Immature natural killer cell (primary cell): ENCODE measurements around the gene CCNY. TPM values are rescaled to one million over a fixed set of nuclear protein-coding genes. Genes with fewer than 3 reads are reported as not detected.

Source experiments
- DNase-seq, 3 donors: peaks; one replicate each; pipeline ENCODE4 v3.0.0; 2022; ENCODE audit warnings: mixed read lengths in 1 of 3
- H3K27ac Mint-ChIP-seq, 6 donors: one replicate each; pipeline ENCODE4 v1.8.0; 2020; ENCODE audit warnings: mixed read lengths in 6 of 6, mild to moderate bottlenecking in 5 of 6, inconsistent platforms in 4 of 6, moderate library complexity in 3 of 6
- H3K27me3 Mint-ChIP-seq, 3 donors: one replicate each; pipeline ENCODE4 v1.8.0; 2020 to 2021; ENCODE audit warnings: low read depth in 3 of 3, mild to moderate bottlenecking in 3 of 3, mixed read lengths in 3 of 3, moderate library complexity in 3 of 3, inconsistent platforms in 1 of 3
- H3K36me3 Mint-ChIP-seq, 3 donors: one replicate each; pipeline ENCODE4 v1.8.0; 2020; ENCODE audit warnings: mixed read lengths in 3 of 3, inconsistent platforms in 2 of 3, mild to moderate bottlenecking in 2 of 3
- H3K4me1 Mint-ChIP-seq, 2 donors: one replicate each; pipeline ENCODE4 v1.8.0; 2020; ENCODE audit warnings: inconsistent platforms in 2 of 2, mild to moderate bottlenecking in 2 of 2, mixed read lengths in 2 of 2, moderate library complexity in 1 of 2
- H3K4me3 Mint-ChIP-seq, 5 donors: one replicate each; pipeline ENCODE4 v1.8.0; 2020; ENCODE audit warnings: mild to moderate bottlenecking in 5 of 5, mixed read lengths in 5 of 5, inconsistent platforms in 3 of 5, moderate library complexity in 3 of 5
- H3K9me3 Mint-ChIP-seq, 6 donors: one replicate each; pipeline ENCODE4 v1.8.0; 2020; ENCODE audit warnings: mild to moderate bottlenecking in 6 of 6, mixed read lengths in 6 of 6, inconsistent platforms in 4 of 6, moderate library complexity in 3 of 6
- polyA plus RNA-seq, 3 donors: library from polyadenylated mRNA; unstranded; fragments of 300-500 nt; fragmentation: Illumina TruSeq; gene quantifications; one replicate each; pipeline ENCODE4 v1.2.3, GENCODE V29; 2021

CCNY gene
- polyA plus RNA-seq, 3 donors from 2014 or later = 7.8 to 13.2 (median 12.4) TPM

DNA sequence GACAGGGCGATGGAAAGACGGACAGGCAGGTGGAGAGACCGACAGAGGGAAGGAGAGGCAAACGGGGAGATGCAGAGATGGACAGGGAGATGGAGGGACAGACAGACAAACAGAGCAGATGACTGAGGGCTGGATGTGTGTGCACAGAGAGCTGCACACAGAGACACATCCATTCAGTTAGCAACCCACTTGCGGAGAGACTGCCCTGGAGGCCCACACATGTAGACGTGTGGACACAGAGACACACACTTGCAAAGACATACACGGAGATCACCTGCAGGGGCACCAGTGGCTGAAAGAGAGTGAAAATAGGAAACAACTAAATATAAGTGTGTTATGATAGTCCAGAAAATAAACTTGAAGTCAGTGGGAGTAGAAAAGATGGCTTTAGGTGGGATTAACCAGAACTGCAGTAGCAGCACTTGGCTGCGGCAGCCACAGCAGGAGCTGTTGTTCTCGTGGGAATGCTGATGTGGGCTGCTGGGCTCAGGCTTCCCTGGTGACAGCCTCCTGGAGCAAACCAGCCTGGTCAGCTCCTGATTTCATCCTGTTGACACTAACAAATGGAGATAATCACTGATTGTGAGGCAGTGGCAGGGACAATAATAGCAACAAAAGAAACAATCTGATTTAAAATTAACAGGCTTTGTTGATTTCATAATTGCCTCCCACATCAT lies 134.1 kb downstream of the CCNY start:
- Mint-ChIP-seq H3K4me1 (peaks cover 34 to 67% of the 10 kb centered on the region in 2 donors), H3K36me3 (no peaks in the 10 kb centered on the region), H3K9me3 (peaks cover 0 to 3% (median 0%) of the 10 kb centered on the region in 6 donors), H3K27me3 (peaks cover 0 to 2% (median 0%) of the 10 kb centered on the region in 3 donors), H3K4me3 (no peak overlapping the region), H3K27ac (peak overlapping the region in 3 of 6 donors; percentile 18 to 77 (median 23))
- DNase-seq = no peak

DNA sequence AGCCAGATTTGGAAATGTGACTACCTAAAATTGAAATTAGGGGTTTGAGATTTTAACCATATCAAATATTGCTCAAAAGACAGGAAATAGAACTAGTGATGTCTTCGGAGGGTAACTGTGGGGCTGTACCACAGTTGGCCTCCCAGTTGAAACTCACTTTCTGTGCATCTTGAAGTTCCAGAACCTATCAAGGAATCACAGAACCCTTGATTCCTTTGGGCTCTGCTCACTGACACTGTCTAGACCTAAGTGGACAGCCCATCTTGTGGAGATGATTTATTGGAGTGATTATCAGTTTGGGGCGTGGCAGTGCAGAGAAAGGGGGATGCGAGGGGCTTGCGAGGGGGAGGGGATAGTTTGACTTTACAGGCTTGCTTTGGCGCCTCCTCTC lies 134.6 kb downstream of the CCNY start:
- no peak for DNase-seq
- H3K27me3 Mint-ChIP-seq = peaks cover 0 to 2% (median 0%) of the 10 kb centered on the region in 3 donors
- no peak overlapping the region for H3K27ac Mint-ChIP-seq
- H3K9me3 Mint-ChIP-seq = peaks cover 0 to 3% (median 0%) of the 10 kb centered on the region in 6 donors
- H3K4me3 Mint-ChIP-seq = no peak overlapping the region
- peaks cover 34 to 67% of the 10 kb centered on the region in 2 donors for H3K4me1 Mint-ChIP-seq
- H3K36me3 Mint-ChIP-seq = no peaks in the 10 kb centered on the region

DNA sequence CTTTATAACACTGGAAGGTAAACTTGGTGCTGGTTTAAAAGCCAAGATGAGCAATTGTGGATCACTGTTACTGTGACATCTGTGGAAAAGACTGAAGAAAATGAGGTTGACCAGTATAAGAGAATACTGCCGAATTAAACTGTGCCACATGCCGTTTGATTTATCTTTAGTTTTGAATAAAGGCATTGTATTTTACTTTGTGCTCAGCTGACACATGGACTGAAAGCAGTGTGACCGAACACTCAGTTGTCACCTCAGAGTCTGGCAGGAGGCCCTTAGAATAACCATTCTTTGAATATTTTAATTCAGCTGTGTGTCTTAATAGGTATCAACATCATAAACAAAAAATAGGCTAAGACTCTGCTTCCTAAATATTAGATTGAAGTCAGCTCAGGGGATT lies 135.1 kb downstream of the CCNY start:
- Mint-ChIP-seq H3K4me1 (peaks cover 34 to 67% of the 10 kb centered on the region in 2 donors), H3K9me3 (peaks cover 0 to 3% (median 0%) of the 10 kb centered on the region in 6 donors), H3K36me3 (no peaks in the 10 kb centered on the region), H3K27ac (peak overlapping the region in 1 of 6 donors; percentile 12), H3K4me3 (no peak overlapping the region), H3K27me3 (peaks cover 0 to 2% (median 0%) of the 10 kb centered on the region in 3 donors)
- DNase-seq = no peak

DNA sequence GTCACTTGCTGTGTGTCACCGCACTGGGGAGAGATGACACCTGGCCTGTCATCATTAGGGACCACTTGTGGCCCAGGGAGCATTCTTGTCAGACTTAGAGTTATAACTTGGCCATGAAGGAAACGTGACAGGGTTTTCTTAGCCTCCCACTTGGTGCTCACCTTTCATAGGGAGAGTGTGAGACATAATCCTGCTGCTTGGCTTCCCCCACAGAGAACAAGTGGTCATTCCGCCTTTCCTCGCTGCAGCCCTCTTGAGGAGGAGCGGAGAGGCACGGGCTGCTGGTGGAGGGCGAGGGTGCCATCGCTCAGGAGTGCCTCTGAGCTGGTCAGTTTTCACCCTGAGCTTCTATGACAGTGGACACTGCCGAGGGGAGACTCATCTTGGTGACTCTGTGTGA lies 143.8 kb downstream of the CCNY start:
- Mint-ChIP-seq H3K4me3 (no peak overlapping the region), H3K27ac (no peak overlapping the region), H3K27me3 (peaks cover 0 to 5% (median 0%) of the 10 kb centered on the region in 3 donors), H3K4me1 (peaks cover 8 to 39% of the 10 kb centered on the region in 2 donors), H3K9me3 (no peaks in the 10 kb centered on the region), H3K36me3 (no peaks in the 10 kb centered on the region)
- no peak for DNase-seq

DNA sequence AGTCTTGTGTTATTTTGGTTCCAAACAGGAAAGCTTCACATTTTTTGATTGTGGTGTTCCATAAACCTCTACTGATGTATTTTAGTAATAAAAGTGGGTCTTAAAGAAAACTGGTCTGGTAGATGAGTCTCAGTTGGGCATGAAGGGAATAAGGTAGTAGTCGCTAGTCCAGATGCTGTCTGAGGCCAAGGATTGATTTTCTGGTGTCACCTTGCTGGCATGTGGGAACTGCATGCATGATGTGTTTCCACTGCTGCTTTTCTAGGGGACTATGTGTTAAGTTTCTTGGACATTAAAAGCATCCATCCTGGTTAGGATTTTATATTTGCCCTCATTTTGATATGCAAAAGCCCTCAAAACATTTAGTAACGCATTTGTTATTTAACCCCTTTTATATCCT lies 145.1 kb downstream of the CCNY start:
- H3K9me3 Mint-ChIP-seq = no peaks in the 10 kb centered on the region
- H3K27ac Mint-ChIP-seq = peak overlapping the region in 1 of 6 donors; percentile 35
- no peak for DNase-seq

DNA sequence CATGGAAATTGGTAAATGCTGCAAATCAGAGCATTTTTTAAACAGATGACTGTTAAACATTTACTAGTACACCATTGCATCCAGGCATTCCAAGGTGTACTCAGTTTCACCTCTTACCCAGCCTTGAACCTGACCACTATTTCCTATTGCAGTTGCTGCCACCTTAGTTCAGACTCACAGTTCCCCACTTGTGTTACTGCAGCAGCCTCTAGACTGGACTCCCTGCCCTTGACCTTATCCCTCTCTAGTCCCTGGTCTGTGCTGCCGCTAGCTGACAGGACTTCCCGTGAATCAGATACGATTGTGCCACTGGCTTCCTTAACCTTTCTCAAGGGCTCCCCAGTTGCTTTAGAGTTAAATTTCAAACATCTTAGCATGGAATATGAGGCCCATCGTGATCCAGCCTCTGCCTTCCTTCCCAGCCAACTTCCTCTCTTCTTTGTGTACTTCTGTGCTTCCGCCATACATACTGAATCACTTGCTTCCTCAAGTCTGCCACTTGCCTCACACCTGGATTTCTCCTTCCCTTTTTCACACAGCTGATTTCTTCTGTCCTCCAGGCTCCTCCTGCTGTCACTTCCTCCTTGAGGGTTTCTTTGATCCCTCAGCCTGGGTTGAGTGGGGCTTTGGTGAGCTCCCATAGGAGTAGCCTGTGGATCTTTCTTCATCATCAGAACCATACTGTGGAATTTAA lies 150.1 kb downstream of the CCNY start:
- Mint-ChIP-seq H3K27me3 (peaks cover 0 to 2% (median 0%) of the 10 kb centered on the region in 3 donors), H3K36me3 (peaks cover 3 to 16% (median 3%) of the 10 kb centered on the region in 3 donors), H3K4me1 (peaks cover 16 to 63% of the 10 kb centered on the region in 2 donors), H3K4me3 (no peak overlapping the region), H3K27ac (peak overlapping the region in 4 of 6 donors; percentile 6 to 59 (median 10)), H3K9me3 (no peaks in the 10 kb centered on the region)
- no peak for DNase-seq

More for the DNA sequence above, 145.1 kb downstream of the CCNY start:
- H3K27me3 Mint-ChIP-seq = peaks cover 0 to 5% (median 0%) of the 10 kb centered on the region in 3 donors
- peaks cover 0 to 2% (median 2%) of the 10 kb centered on the region in 3 donors for H3K36me3 Mint-ChIP-seq
- no peak overlapping the region for H3K4me3 Mint-ChIP-seq
- H3K4me1 Mint-ChIP-seq = peaks cover 10 to 48% of the 10 kb centered on the region in 2 donors

DNA sequence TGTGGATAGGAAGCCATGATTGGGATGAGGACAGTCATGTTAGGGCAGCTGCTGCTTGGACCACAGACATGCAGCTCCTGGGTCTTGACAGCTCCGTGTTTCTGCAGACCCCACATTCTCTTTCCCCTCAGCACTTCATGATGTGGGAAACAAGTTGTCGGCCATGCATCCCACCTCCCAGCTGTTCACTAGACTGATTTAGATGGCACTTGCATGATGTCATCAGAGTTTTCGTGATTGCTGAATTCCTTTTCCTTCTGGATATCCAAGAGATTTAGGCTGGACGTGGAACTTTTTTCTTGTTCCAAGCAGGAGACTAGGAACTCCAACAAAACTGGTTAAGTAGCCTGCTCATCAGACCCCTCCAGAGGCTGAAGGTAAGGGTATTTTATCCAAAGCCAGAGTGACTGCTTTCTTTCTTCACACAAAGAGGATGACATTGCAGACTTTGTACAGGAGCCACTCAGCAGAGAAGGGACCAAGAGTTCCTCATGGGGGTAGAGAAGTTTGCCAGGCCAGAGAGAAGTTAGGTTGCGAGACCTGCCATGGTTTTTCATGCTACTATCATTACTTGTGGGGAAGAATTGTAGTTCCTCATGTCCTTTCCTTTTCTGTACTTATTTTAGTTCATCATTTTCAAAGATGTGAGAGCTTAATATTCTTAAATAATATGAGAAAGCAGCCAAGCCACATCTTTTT lies 151.2 kb downstream of the CCNY start:
- Mint-ChIP-seq H3K27me3 (peaks cover 0 to 2% (median 0%) of the 10 kb centered on the region in 3 donors), H3K36me3 (peaks cover 3 to 16% (median 8%) of the 10 kb centered on the region in 3 donors), H3K9me3 (no peaks in the 10 kb centered on the region), H3K27ac (no peak overlapping the region), H3K4me1 (peaks cover 26 to 59% of the 10 kb centered on the region in 2 donors), H3K4me3 (no peak overlapping the region)
- DNase-seq = no peak

DNA sequence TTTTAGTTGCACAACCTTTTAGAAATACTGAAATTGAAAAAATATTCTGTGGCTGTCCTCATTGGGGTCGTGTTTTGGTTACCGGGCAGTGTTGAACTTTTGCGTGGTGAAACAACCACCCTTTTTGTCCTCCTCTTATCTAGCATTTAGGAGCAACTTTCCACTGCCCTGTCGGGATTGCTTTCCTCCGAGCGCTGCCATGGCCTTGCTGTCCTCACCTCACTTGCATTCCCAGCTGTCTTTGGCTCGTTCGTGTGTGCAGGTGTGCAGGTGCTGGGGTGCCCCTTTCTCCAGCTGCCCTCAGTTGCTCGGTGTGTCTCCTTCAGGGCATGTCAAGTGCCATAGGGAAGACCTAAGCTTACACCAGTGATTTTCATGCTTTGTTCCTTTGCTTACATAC lies 151.9 kb downstream of the CCNY start:
- H3K27ac Mint-ChIP-seq = no peak overlapping the region
- H3K27me3 Mint-ChIP-seq = peaks cover 0 to 2% (median 0%) of the 10 kb centered on the region in 3 donors
- peaks cover 28 to 58% of the 10 kb centered on the region in 2 donors for H3K4me1 Mint-ChIP-seq
- DNase-seq = no peak
- H3K36me3 Mint-ChIP-seq = peaks cover 3 to 16% (median 8%) of the 10 kb centered on the region in 3 donors
- H3K4me3 Mint-ChIP-seq = no peak overlapping the region
- no peaks in the 10 kb centered on the region for H3K9me3 Mint-ChIP-seq

DNA sequence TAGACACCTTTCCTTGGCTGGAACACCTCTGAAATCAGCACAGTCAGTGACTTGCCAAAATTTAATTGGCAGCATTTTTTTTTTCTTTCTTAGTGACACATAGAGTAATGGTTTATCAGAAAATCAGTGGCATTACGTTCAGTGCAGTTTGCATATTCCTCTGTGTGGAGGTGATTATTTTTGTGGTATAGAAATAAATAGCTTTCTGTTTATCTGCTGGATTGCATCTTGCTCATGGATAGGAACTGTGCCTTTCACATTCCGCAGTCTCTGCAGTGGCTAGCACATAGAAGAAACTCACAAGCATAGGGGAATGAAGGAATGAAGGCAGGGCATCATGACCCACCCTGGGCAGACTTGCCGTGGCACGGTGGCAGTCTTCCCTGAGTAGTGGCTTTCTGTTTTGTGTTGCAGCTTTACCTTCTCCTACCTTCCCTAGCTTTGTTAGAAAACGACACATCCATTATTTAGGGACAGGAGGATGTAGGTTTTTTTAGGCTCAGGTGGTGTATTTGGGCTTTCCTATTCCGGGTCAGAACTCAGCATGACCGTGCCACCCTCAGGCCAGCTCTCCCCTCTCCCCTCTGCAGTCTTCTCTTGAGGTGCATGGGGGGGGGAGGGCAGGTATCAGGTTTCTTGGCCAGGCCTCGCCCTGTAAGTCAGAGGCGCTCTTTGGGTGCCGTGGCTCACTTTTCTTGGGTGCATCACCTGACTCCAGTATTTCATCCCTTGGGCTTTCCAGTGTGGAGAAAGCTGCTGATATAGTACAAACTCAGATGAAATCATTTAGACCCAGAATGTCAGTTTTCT lies 156.3 kb downstream of the CCNY start:
- Mint-ChIP-seq H3K4me3 (no peak overlapping the region), H3K9me3 (no peaks in the 10 kb centered on the region), H3K27me3 (peaks cover 0 to 6% (median 0%) of the 10 kb centered on the region in 3 donors), H3K4me1 (peaks cover 45 to 53% of the 10 kb centered on the region in 2 donors), H3K36me3 (peaks cover 0 to 9% (median 5%) of the 10 kb centered on the region in 3 donors), H3K27ac (peak overlapping the region in 1 of 6 donors; percentile 58)
- DNase-seq = no peak

DNA sequence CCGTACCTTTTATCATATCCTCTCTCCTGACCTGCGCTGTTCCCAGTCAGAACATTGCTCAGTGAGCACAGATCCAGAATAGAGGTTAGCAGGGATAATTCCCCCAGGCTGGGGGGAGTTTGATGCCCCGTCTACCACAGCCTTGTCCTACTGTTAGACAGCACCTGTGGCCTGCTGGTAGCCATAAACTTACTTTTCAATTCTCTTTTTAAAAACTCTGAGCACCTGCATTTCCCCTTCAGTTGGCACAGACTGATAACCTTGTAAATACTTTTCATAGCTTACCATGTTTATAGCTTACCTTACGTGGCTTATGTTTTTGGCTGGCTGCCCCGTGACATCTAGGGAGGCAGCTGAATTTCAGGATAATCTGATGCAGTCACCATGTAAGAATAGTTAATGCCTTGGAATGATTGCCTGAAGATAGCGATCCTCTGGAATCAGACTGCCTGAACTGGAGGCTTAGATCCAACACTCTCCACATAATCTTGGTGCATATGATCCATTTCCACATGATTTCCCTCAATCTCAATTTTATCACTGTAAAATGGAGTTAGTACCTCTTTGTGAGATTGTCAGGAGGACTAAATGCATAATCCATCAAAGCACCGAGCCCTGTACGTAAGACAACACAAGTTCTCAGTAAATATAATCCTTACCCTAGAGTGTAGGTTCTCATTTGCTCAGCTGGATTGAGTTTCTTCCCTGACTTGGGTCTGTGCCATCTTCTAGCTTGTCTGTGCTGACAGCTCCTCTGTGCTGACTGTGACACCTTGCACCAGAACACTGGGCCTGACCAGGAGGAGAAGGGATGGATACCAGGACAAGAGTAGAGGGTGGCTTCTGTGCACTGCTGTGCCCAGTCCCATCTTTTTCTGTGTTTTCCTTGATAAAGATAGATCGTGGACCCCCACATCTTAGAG lies 157.1 kb downstream of the CCNY start:
- Mint-ChIP-seq H3K9me3 (no peaks in the 10 kb centered on the region), H3K27me3 (peaks cover 0 to 6% (median 0%) of the 10 kb centered on the region in 3 donors), H3K36me3 (peaks cover 0 to 9% (median 5%) of the 10 kb centered on the region in 3 donors), H3K27ac (no peak overlapping the region), H3K4me3 (no peak overlapping the region), H3K4me1 (peaks cover 49 to 55% of the 10 kb centered on the region in 2 donors)
- no peak for DNase-seq

DNA sequence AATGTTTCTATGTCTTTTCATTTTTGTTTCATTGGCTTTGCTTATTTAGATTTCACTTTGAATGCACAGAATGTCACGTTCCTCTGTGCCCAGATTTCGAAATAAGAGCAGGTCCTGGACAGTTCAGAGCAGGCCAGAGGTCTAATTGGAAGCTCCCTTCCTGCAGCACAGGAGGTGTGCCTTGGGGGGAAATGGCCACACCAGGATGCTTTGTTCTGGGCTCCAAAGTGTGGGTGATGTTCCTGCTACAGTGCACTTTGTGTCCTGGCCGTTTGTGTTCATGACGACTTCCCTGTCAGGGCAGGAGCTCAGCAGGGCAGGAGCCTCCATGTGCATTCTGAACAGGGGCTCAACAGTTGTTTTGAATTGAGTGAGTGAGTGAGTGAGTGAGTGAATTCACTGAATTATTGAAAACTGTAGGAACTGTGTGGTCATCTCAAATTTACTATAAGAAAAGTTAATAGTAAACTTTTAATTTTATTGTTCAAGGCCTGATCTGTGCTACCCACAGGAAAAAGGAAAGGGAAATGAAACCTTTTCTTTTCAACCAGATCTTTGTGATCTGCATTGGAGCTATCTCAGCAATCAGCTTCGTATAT lies 159.3 kb downstream of the CCNY start:
- Mint-ChIP-seq H3K36me3 (peaks cover 0 to 5% (median 0%) of the 10 kb centered on the region in 3 donors), H3K4me3 (no peak overlapping the region), H3K27ac (peak overlapping the region in 4 of 6 donors; percentile 22 to 49 (median 41)), H3K9me3 (no peaks in the 10 kb centered on the region), H3K27me3 (peaks cover 0 to 6% (median 4%) of the 10 kb centered on the region in 3 donors), H3K4me1 (peaks cover 51 to 62% of the 10 kb centered on the region in 2 donors)
- no peak for DNase-seq

DNA sequence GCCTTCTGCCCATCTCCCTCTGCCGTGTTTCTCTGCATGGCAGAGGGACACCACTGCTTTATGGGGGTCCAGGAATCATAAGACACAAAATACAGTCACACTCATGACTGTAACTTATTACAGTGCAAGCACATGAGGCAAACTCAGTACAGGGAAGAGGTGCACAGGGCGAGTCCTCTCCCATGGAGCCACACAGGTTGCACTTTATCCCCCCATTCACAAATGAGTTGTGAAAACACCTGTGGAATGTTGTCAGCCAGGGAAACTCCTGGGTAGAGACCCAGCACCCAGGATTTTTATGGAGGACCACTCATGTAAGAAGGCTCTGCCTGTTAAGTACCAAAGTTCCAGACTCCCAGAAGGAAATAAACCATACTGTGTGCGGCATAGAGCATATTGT lies 161.6 kb downstream of the CCNY start:
- peaks cover 0 to under 1% (median 0%) of the 10 kb centered on the region in 3 donors for H3K36me3 Mint-ChIP-seq
- H3K27me3 Mint-ChIP-seq = peaks cover 0 to 4% (median 4%) of the 10 kb centered on the region in 3 donors
- H3K4me1 Mint-ChIP-seq = peaks cover 35 to 43% of the 10 kb centered on the region in 2 donors
- no peaks in the 10 kb centered on the region for H3K9me3 Mint-ChIP-seq
- H3K4me3 Mint-ChIP-seq = no peak overlapping the region
- no peak for DNase-seq
- no peak overlapping the region for H3K27ac Mint-ChIP-seq
